ENCODE measurements around the gene UNC13C.

The UNC13C gene

DNA sequence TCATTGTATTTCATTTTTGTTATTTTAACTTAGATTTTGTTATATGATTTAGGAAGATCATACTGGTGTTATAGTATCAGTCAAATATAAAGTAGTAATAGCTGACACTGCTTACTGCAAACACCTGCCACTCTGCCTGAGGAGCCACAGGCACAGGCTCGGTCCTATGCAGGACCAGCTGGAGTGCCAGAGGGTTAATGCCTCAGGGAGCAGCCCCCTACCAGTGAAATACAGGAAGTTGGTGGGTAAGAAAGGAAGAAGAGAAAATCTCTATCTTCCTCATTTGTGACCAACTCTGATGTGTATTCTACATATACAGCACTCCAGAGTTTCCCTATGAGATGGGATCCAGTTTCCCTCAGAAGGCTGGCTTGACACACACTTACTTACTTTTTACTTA is 593.3 kb downstream of the UNC13C start:
- no peak for DNase-seq (ENCODE audit: low read depth)
- H3K4me3 ChIP-seq (ENCODE audit: control insufficient read depth, low read depth, low read length) = no peak overlapping the region
- TF ChIP-seq, protein P1, sequence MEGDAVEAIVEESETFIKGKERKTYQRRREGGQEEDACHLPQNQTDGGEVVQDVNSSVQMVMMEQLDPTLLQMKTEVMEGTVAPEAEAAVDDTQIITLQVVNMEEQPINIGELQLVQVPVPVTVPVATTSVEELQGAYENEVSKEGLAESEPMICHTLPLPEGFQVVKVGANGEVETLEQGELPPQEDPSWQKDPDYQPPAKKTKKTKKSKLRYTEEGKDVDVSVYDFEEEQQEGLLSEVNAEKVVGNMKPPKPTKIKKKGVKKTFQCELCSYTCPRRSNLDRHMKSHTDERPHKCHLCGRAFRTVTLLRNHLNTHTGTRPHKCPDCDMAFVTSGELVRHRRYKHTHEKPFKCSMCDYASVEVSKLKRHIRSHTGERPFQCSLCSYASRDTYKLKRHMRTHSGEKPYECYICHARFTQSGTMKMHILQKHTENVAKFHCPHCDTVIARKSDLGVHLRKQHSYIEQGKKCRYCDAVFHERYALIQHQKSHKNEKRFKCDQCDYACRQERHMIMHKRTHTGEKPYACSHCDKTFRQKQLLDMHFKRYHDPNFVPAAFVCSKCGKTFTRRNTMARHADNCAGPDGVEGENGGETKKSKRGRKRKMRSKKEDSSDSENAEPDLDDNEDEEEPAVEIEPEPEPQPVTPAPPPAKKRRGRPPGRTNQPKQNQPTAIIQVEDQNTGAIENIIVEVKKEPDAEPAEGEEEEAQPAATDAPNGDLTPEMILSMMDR (IDR thresholded peaks at IDR 0.05; ENCODE audit: control insufficient read depth, insufficient read depth, low read depth, low read length, missing control alignments) = no peak

DNA sequence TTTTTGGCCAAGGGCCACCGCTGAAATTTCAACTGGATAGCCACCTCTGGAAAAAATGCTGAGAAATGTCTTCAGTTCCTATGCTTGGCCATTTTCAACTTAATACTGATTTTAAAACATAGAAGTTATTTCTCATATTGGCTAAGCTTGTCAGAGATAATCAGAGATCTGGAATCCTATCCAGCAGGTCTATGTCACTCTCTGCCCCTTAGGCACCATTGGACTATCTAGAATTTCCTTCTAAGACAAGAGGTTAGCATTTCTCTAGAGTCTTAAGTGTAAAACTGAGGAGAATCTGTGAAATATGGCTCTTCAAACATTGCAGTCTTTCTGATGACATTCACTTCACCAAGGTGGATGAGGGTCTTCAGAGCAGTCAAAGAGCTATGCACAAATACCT is 597.3 kb downstream of the UNC13C start:
- TF ChIP-seq, protein P1 (IDR thresholded peaks at IDR 0.05; ENCODE audit: control insufficient read depth, insufficient read depth, low read depth, low read length, missing control alignments) = no peak
- H3K4me3 ChIP-seq (ENCODE audit: control insufficient read depth, low read depth, low read length) = no peak overlapping the region
- no peak for DNase-seq (ENCODE audit: low read depth)

DNA sequence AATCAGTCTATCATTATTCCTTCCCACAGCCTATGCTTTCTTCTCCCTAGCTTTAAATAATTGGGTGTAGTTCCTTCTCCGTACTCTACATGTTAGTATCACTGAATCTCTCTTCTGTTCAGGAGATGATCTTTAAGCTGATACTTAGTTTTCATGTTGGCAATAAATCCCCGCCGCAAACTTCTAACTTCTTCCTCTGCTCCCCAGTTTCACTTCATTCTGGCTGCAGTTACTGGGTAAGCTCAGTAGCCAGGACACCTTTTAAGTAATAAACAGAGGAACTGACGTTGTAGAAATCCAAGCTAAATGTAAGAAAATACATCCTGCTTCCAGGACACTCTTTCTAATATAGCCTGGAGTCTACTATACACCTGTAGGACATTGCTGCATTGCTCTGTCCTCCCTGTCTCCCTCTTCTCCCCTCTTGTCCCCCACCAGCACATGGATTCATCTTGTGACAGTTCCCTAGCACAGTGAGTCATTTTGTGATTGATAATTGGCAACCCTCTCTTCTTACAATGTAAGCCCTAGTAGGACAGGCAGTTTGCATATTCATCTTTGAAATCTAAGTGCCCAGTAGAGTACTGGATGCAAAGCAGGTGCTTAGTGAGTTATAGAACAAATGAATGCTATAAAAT is 598.2 kb downstream of the UNC13C start:
- TF ChIP-seq, protein P1 (IDR thresholded peaks at IDR 0.05; ENCODE audit: control insufficient read depth, insufficient read depth, low read depth, low read length, missing control alignments) = no peak
- no peak overlapping the region for H3K4me3 ChIP-seq (ENCODE audit: control insufficient read depth, low read depth, low read length)
- no peak for DNase-seq (ENCODE audit: low read depth)

DNA sequence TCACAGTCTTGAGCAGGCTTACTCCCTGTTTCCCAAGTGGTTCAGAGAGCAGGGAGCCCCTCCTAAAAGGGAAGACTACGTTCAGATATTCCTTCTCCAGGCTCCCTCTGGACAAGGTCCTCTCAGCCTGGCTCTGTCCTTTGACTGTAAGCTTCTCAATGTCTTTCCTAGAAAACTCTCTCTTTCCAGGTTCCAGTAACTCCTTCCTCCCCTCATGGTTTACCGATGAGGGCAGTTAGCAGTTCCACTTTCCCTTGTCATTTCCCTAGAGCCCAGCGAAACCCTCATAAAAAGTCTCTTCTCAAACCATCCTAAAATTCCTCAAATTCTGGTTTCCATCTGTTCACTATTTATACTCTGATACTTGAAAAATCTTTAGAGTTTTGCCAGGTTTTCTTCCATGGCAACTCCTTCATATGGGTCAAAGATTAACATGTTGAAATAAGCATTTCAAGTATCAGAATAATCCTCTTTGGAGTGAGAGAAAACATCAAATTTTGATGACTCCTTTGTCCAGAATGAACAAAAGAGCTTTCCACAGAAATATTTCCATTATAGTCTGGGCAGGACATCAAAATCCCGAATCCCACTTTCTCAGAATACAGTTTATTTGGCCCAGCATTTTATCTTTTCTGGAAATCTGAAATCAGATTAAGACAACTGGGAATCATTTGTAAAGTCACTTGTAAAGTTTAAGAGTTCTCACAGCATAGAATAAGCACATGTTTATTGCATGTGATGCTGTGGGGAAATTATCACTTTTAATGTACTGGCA is 599.4 kb downstream of the UNC13C start:
- no peak for DNase-seq (ENCODE audit: low read depth)
- H3K4me3 ChIP-seq (ENCODE audit: control insufficient read depth, low read depth, low read length) = no peak overlapping the region
- TF ChIP-seq, protein P1 (IDR thresholded peaks at IDR 0.05; ENCODE audit: control insufficient read depth, insufficient read depth, low read depth, low read length, missing control alignments) = no peak

DNA sequence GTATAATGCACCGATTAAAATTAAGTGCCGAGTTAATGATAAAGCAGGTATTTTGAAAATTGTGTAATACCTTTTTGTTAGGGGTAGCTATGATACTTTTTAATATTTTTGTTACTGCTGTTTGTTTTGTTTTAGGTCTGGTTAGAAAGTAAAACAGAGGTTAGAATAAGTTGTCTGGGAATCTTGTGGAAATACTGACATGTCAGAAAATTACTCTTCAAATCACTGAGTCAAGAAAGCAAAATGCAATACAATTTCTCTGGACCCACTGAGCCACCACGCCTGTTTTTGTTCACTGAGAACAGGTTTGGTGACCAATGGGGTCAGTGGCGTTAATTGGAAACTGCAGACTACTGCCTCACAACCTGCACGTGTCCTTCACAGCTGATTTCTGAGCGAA is 601.6 kb downstream of the UNC13C start:
- no peak overlapping the region for H3K4me3 ChIP-seq (ENCODE audit: control insufficient read depth, low read depth, low read length)
- TF ChIP-seq, protein P1 (IDR thresholded peaks at IDR 0.05; ENCODE audit: control insufficient read depth, insufficient read depth, low read depth, low read length, missing control alignments) = no peak
- DNase-seq (ENCODE audit: low read depth) = no peak

DNA sequence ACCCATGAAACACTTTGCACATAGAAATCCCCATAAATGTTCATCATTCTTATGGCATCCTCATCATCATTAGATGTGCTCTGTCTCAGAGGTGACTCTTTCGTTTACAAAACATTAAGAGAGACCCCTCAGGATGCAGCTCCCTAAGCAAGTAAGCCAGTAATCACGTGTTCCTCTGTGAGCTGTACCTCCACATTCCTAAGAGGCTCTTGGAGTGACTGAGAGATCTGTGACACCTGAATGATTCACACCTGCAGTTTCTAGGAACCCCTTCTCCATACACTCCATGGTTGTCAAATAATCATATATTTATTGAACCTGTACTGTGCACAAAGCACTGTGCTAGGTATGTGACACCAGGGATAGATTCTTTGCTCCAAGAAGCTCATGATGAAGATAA is 602.4 kb downstream of the UNC13C start:
- H3K4me3 ChIP-seq (ENCODE audit: control insufficient read depth, low read depth, low read length) = no peak overlapping the region
- DNase-seq (ENCODE audit: low read depth) = no peak
- TF ChIP-seq, protein P1 (IDR thresholded peaks at IDR 0.05; ENCODE audit: control insufficient read depth, insufficient read depth, low read depth, low read length, missing control alignments) = no peak
